ENCODE data around the gene TIE1. TPM values are rescaled to one million over a fixed set of nuclear protein-coding genes. Genes with fewer than 3 reads are reported as not detected.
A peak's percentile ranks its signal among the peaks of the same experiment; 100 is the strongest.

The TIE1 gene
- total and polyA plus RNA-seq, 9 of the 15 experiments (the other 6 are each of a cell fraction or from before 2014, with no cell fraction given), result 0.07 to 0.49 (median 0.14) TPM; not detected in 4

DNA sequence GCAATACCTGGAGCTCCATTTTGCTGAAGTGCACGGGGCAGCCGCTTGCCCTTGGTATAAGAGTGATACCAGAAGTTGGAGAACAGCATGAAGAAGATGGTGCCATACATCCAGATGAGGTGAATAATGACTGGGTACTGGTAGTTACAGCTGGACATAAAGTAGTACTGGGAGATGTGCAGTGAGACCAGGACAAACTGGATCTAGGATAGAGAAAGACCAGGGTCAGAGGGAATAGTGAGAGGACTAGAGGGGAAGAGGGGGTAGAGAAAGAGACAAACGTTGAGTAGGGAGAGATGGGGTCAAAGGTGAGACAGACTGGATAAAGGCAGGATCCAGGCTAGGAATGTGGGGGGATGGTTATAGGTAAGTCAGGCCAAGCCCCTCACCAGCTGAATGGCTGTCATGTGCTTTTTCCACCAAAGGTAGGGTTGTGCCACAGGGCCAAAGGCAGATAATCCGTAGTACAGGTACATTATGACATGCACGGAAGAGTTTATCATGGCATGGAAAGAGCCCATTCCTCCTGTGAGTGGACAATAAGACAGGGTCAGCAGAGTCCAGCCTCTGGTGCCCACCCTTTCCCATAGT, 63.2 kb downstream of the TIE1 start (continued):
- TF ChIP-seq KDM5B (IDR thresholded peaks at IDR 0.05; ENCODE audit: insufficient replicate concordance, low read depth, low read length) (peak; percentile 61), E2F5 (CRISPR knock-in tag; IDR thresholded peaks at IDR 0.05) (no peak), OTX1 (CRISPR knock-in tag; IDR thresholded peaks at IDR 0.05) (no peak), NCOR1 (IDR thresholded peaks at IDR 0.05) (0 out of 2 replicates have a peak, but pooled peaks have one; percentile 9), MGA (IDR thresholded peaks at IDR 0.05) (no peak), ZBTB5 (IDR thresholded peaks at IDR 0.05) (no peak), ILF3 (IDR thresholded peaks at IDR 0.05; ENCODE audit: borderline replicate concordance) (no peak), SIX5 (IDR thresholded peaks at IDR 0.05; ENCODE audit: borderline replicate concordance in 1 of 2, insufficient read depth in 1 of 2, low read depth in 1 of 2, low read length in 2 of 2) (no peak)
- TF ChIP-seq, protein P1, sequence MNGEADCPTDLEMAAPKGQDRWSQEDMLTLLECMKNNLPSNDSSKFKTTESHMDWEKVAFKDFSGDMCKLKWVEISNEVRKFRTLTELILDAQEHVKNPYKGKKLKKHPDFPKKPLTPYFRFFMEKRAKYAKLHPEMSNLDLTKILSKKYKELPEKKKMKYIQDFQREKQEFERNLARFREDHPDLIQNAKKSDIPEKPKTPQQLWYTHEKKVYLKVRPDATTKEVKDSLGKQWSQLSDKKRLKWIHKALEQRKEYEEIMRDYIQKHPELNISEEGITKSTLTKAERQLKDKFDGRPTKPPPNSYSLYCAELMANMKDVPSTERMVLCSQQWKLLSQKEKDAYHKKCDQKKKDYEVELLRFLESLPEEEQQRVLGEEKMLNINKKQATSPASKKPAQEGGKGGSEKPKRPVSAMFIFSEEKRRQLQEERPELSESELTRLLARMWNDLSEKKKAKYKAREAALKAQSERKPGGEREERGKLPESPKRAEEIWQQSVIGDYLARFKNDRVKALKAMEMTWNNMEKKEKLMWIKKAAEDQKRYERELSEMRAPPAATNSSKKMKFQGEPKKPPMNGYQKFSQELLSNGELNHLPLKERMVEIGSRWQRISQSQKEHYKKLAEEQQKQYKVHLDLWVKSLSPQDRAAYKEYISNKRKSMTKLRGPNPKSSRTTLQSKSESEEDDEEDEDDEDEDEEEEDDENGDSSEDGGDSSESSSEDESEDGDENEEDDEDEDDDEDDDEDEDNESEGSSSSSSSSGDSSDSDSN (IDR thresholded peaks at IDR 0.05; ENCODE audit: borderline replicate concordance in 1 of 2, low read depth in 2 of 2, low read length in 2 of 2), result no peak
